ENCODE results near the gene ORC1.

The ORC1 gene

GRCh38 chr1:52404116-52404974, at the start of gene ORC1, which contains the start of gene PRPF38A:
TSS of gene ORC1 (minus strand) at chr1:52404423. CDS start at chr1:52402223, 2,200 bp downstream.
TSS of gene PRPF38A (plus strand) at chr1:52404602. CDS start at chr1:52404750, 148 bp downstream.
- peak; percentile 96 to 99 (median 98) for DNase-seq
- intact Hi-C loops (cut with DNase I) = loop anchor here (5.0 to 10.0 kb wide), 2 partner anchors 37 to 150 kb away; partner anchors contain the start of genes CC2D1B and TUT4

- no peak for DNase-seq
- intact Hi-C loops (cut with DNase I) = no loop called here
Observed at GRCh38 chr1:52444463-52444862, 40.2 kb upstream of the ORC1 start.

GRCh38 chr1:52439976-52440375, 35.8 kb upstream of the ORC1 start:
- no peak for DNase-seq
- intact Hi-C loops (cut with DNase I) = no loop called here

- DNase-seq = no peak
- intact Hi-C loops (cut with DNase I) = no loop called here
Observed at GRCh38 chr1:52436817-52437216, 32.6 kb upstream of the ORC1 start.

GRCh38 chr1:52435650-52436049, 31.4 kb upstream of the ORC1 start:
- no peak for DNase-seq
- intact Hi-C loops (cut with DNase I) = no loop called here

- intact Hi-C loops (cut with DNase I) = no loop called here
- DNase-seq = no peak
Observed at GRCh38 chr1:52435211-52435610, 31.0 kb upstream of the ORC1 start.

- DNase-seq = no peak
- intact Hi-C loops (cut with DNase I) = no loop called here
Observed at GRCh38 chr1:52432807-52433206, 28.6 kb upstream of the ORC1 start.

GRCh38 chr1:52427152-52427551, 22.9 kb upstream of the ORC1 start:
- intact Hi-C loops (cut with DNase I) = no loop called here
- DNase-seq = no peak

GRCh38 chr1:52426371-52426770, 22.1 kb upstream of the ORC1 start:
- intact Hi-C loops (cut with DNase I) = no loop called here
- DNase-seq = no peak

GRCh38 chr1:52424813-52425212, 20.6 kb upstream of the ORC1 start:
- intact Hi-C loops (cut with DNase I) = no loop called here
- DNase-seq = no peak

GRCh38 chr1:52424231-52424636, 20.0 kb upstream of the ORC1 start:
- no peak for DNase-seq
- intact Hi-C loops (cut with DNase I) = no loop called here

GRCh38 chr1:52423771-52424170, 19.5 kb upstream of the ORC1 start:
- no peak for DNase-seq
- intact Hi-C loops (cut with DNase I) = no loop called here

- intact Hi-C loops (cut with DNase I) = no loop called here
- no peak for DNase-seq
Observed at GRCh38 chr1:52423055-52423454, 18.8 kb upstream of the ORC1 start.

GRCh38 chr1:52420713-52421112, 16.5 kb upstream of the ORC1 start:
- intact Hi-C loops (cut with DNase I) = no loop called here
- DNase-seq = no peak

GRCh38 chr1:52416811-52417210, 12.6 kb upstream of the ORC1 start:
- no peak for DNase-seq
- intact Hi-C loops (cut with DNase I) = no loop called here

GRCh38 chr1:52414942-52415341, 10.7 kb upstream of the ORC1 start:
- intact Hi-C loops (cut with DNase I) = no loop called here

GRCh38 chr1:52413410-52413989, 9.3 kb upstream of the ORC1 start:
- intact Hi-C loops (cut with DNase I) = no loop called here
- no peak for DNase-seq

More at GRCh38 chr1:52414942-52415341, 10.7 kb upstream of the ORC1 start:
- DNase-seq = no peak

- no peak for DNase-seq
- intact Hi-C loops (cut with DNase I) = loop anchor here (5.0 to 10.0 kb wide), 2 partner anchors 38 to 150 kb away; partner anchors contain the start of genes CC2D1B and TUT4
Observed at GRCh38 chr1:52404975-52405338, 734 bp upstream of the ORC1 start.

GRCh38 chr1:52403566-52404115, 582 bp downstream of the ORC1 start:
- peak in 4 of 42 donors; percentile 4 to 36 (median 8) for DNase-seq
- intact Hi-C loops (cut with DNase I) = loop anchor here (5.0 to 10.0 kb wide), 2 partner anchors 36 to 151 kb away; partner anchors contain the start of genes CC2D1B and TUT4

GRCh38 chr1:52402860-52403240, 1.4 kb downstream of the ORC1 start:
- no peak for DNase-seq
- intact Hi-C loops (cut with DNase I) = loop anchor here (5.0 to 10.0 kb wide), 2 partner anchors 36 to 152 kb away; partner anchors contain the start of genes CC2D1B and TUT4

Data from head of caudate nucleus (tissue), 42 donors.